ENCODE results near the gene SH3GL3. TPM values are rescaled to one million over a fixed set of nuclear protein-coding genes. Genes with fewer than 3 reads are reported as not detected.

Gene SH3GL3
- total and polyA plus RNA-seq, 2 of the 13 experiments (the other 11 are each of a cell fraction or from before 2014, with no cell fraction given) = not detected

- TF ChIP-seq KIAA2018 (CRISPR knock-in tag; IDR thresholded peaks at IDR 0.05; ENCODE audit: borderline replicate concordance) (no peak), ZNF546 (CRISPR knock-in tag; conservative IDR thresholded peaks at IDR 0.05) (no peak), YY1 (IDR thresholded peaks at IDR 0.05; ENCODE audit: insufficient read depth, insufficient replicate concordance, low read depth, low read length) (no peak)
These were observed 15.6 kb upstream of the SH3GL3 start (continued) for GRCh38 chr15:83431521-83431920.

GRCh38 chr15:83435202-83435601, 11.9 kb upstream of the SH3GL3 start:
- in situ Hi-C loops (cut with HindIII; ENCODE audit: extremely low pct_ligation_motif_present, low pct_unique_long_range_greater_than_20kb) = loop anchor here (5.0 kb wide), 1 partner anchor 122 kb away; no protein-coding TSS in a partner anchor
- ATAC-seq = no peak
- Histone ChIP-seq H3K27ac (ENCODE audit: extremely low read length, insufficient read depth, low read length) (no peak overlapping the region), H3K36me3 (replicated peaks in 1 of 2; ENCODE audit: control insufficient read depth in 1 of 2, insufficient read depth in 2 of 2, low read length in 2 of 2) (no peaks in the 10 kb centered on the region), H3K27me3 (ENCODE audit: control insufficient read depth in 1 of 2, insufficient read depth in 2 of 2, low read length in 2 of 2) (peaks cover 1 to 12% of the 10 kb centered on the region in 2 experiments; a peak in 1 of 5 replicates), H3K9ac (ENCODE audit: insufficient read depth, low read depth, low read length) (no peak overlapping the region), H3K4me2 (ENCODE audit: low read depth, low read length) (no peak overlapping the region), H3K4me3 (replicated peaks in 1 of 3; ENCODE audit: insufficient read depth in 1 of 3, low read depth in 2 of 3, low read length in 3 of 3) (no peak overlapping the region), H3K4me1 (ENCODE audit: insufficient read depth, low read length) (no peaks in the 10 kb centered on the region), H4K20me1 (ENCODE audit: insufficient read depth, low read length) (no peaks in the 10 kb centered on the region), H2AFZ (ENCODE audit: low read length) (no peak overlapping the region), H3K9me3 (ENCODE audit: low read length) (no peaks in the 10 kb centered on the region), H3K79me2 (ENCODE audit: insufficient read depth, low read length) (no peaks in the 10 kb centered on the region)
- 8% methylated on average over 7 of the region's 8 CpGs for WGBS (ENCODE audit: low lambda C conversion rate)
- BruUV-seq (replicated peaks) = no TSS peak
- ChIA-PET POLR2A (no interaction called here), CTCF (ENCODE audit: low intra/inter-chr PET ratio, low total read pairs) (no interaction called here)
- intact Hi-C loops (cut with micrococcal nuclease; ENCODE audit: unreplicated experiment) = loop anchor here (5.0 kb wide), 1 partner anchor 188 kb away; no protein-coding TSS in a partner anchor
- TF ChIP-seq ZNF496 (CRISPR knock-in tag; IDR thresholded peaks at IDR 0.05; ENCODE audit: insufficient replicate concordance) = no peak
- TF ChIP-seq ISL2 (CRISPR knock-in tag; IDR thresholded peaks at IDR 0.05) = no peak
- FAIRE-seq = no peak
- no peak for DNase-seq (ENCODE audit: low spot score)

Measured in HepG2 (cell line).